PC-9 (cell line): ENCODE data around the gene TNS4. TPM values are rescaled to one million over a fixed set of nuclear protein-coding genes. Genes with fewer than 3 reads are reported as not detected.

Experiments used
- BruUV-seq: library from RNA; stranded (reverse); fragments of 400-500 nt; replicated peaks from 2 replicates; lab custom pipeline; 2021; lab: Mats Ljungman, UMichigan
- CTCF ChIA-PET: fragments of 300-600 bp; sonication (Branson Sonifier 250); formaldehyde crosslinking; loops from one replicate; lab custom pipeline; 2022; ENCODE audit warnings: antibody characterized with exemption; lab: Charles Lee
- POLR2A ChIA-PET: fragments of 300-600 bp; sonication (Branson Sonifier 250); formaldehyde crosslinking; loops from one replicate; lab custom pipeline; 2022; ENCODE audit warnings: antibody characterized with exemption; ENCODE audit not compliant: unreplicated experiment; lab: Charles Lee
- DNase-seq, 2 experiments: peaks; one replicate each; pipeline versions ENCODE4 v3.0.0 to v3.0.0-alpha.2; 2015 to 2022; ENCODE audit warnings: mixed read lengths in 1 of 2
- H2AFZ ChIP-seq: fragments of 200-600 bp; sonication (generic); 2 replicates; pipeline ENCODE4 v1.8.1; 2017; ENCODE audit warnings: antibody characterized with exemption
- H3F3A ChIP-seq: fragments of 200-600 bp; sonication (generic); 2 replicates; pipeline ENCODE4 v1.8.1; 2017; ENCODE audit warnings: antibody characterized with exemption, mild to moderate bottlenecking, low read depth; ENCODE audit not compliant: insufficient read depth
- H3K27ac ChIP-seq: fragments of 200-600 bp; sonication (generic); 2 replicates; pipeline ENCODE4 v1.6.1; 2016; ENCODE audit warnings: mixed run types
- H3K27me3 ChIP-seq: fragments of 200-600 bp; sonication (generic); 2 replicates; pipeline ENCODE4 v1.6.1; 2016; ENCODE audit warnings: low read depth, mixed run types; ENCODE audit not compliant: insufficient read depth
- H3K36me3 ChIP-seq: fragments of 200-600 bp; sonication (generic); 2 replicates; pipeline ENCODE4 v1.6.1; 2016; ENCODE audit warnings: low read depth, mixed run types
- H3K4me1 ChIP-seq: fragments of 200-600 bp; sonication (generic); replicated peaks from 2 replicates; pipeline ENCODE4 v1.6.1; 2016; ENCODE audit warnings: mixed run types; ENCODE audit not compliant: insufficient read depth
- H3K4me2 ChIP-seq: fragments of 200-600 bp; sonication (generic); 2 replicates; pipeline ENCODE4 v1.6.1; 2017; ENCODE audit warnings: mixed run types
- H3K4me3 ChIP-seq: fragments of 200-600 bp; sonication (generic); 2 replicates; pipeline ENCODE4 v1.6.1; 2016; ENCODE audit warnings: mixed run types
- H3K79me2 ChIP-seq: fragments of 200-600 bp; sonication (generic); 2 replicates; pipeline ENCODE4 v1.6.1; 2017; ENCODE audit warnings: low read depth, mixed run types
- H3K9me2 ChIP-seq: fragments of 200-600 bp; sonication (generic); 2 replicates; pipeline ENCODE4 v1.8.1; 2017; ENCODE audit warnings: mild to moderate bottlenecking; ENCODE audit not compliant: insufficient read depth
- H3K9me3 ChIP-seq: fragments of 200-600 bp; sonication (generic); 2 replicates; pipeline ENCODE4 v1.8.1; 2016; ENCODE audit warnings: low read depth; ENCODE audit not compliant: insufficient read depth
- H4K20me1 ChIP-seq: fragments of 200-600 bp; sonication (generic); 2 replicates; pipeline ENCODE4 v1.8.1; 2017; ENCODE audit not compliant: insufficient read depth
- EZH2 ChIP-seq: fragments of 200-600 bp; sonication (generic); IDR thresholded peaks from 2 replicates; pipeline ENCODE4 v1.8.0; 2017; ENCODE audit warnings: antibody characterized with exemption, low read depth
- intact Hi-C: fragments of 100-400 bp; cut with micrococcal nuclease; formaldehyde crosslinking; loops from one replicate; pipeline ENCODE4 v1.10.0; 2022; ENCODE audit not compliant: unreplicated experiment
- total RNA-seq: library from RNA; stranded (reverse); gene quantifications from 2 replicates; pipeline ENCODE4 v1.2.3, GENCODE V29; 2021
- TF ChIP-seq, protein P1 (sequence below): fragments of 200-600 bp; sonication (generic); conservative IDR thresholded peaks from 2 replicates; pipeline ENCODE4 v1.6.1; 2017; ENCODE audit warnings: mixed run types, antibody characterized with exemption, mild to moderate bottlenecking, moderate library complexity

Gene TNS4
- total RNA-seq, 1 experiment from 2014 or later, result 17.4 TPM

DNA sequence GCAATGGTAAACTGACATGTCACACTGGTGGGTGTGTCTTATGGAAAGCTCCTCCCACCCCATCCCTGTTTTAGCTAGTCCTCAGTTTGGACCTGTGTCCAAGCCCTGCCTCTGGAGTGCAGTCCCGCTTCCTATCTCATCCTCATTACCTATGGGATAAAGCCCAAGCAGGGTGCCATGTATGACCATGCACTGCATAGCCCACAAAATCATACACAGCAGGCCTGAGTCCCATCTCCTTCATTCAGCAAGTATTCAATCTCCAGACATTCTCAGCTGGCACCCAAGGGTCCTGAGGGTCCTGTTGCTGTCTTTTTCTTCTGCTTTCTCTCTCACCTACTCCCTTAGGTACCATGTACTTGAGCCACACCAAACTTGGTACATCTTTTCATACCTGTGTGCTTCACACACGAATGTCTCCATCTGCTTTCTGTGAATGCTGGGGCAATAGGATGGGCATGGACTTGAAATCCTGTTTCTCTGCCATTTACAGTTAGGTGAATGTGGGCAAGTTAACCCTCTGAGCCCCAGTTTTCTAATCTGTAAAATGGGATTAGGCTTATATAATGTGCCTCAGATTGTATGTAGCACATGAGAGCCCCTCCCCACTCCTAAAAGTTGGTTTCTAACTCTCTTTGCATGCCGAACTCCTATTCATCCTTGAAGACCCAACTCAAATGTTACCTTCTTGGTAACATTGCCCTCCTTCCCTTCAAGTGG, 28.5 kb downstream of the TNS4 start:
- Histone ChIP-seq H3K4me1 (no peaks in the 10 kb centered on the region), H3K36me3 (no peaks in the 10 kb centered on the region), H4K20me1 (no peaks in the 10 kb centered on the region), H3K9me2 (no peaks in the 10 kb centered on the region), H3K79me2 (no peaks in the 10 kb centered on the region), H3K4me3 (no peak overlapping the region), H3K27me3 (no peaks in the 10 kb centered on the region), H2AFZ (no peak overlapping the region), H3K9me3 (no peaks in the 10 kb centered on the region), H3K4me2 (no peak overlapping the region), H3F3A (peaks cover 19% of the 10 kb centered on the region; the same call in 1 of the 2 replicates), H3K27ac (no peak overlapping the region)
- ChIA-PET POLR2A (interaction anchor here (0.6 kb wide), 1 partner anchor 25 kb away, joined by 4 read pairs; no protein-coding TSS in a partner anchor), CTCF (no interaction called here)
- TSS peak; percentile 6 for BruUV-seq
- intact Hi-C loops, result no loop called here
- no peak for DNase-seq
- TF ChIP-seq, protein P1, sequence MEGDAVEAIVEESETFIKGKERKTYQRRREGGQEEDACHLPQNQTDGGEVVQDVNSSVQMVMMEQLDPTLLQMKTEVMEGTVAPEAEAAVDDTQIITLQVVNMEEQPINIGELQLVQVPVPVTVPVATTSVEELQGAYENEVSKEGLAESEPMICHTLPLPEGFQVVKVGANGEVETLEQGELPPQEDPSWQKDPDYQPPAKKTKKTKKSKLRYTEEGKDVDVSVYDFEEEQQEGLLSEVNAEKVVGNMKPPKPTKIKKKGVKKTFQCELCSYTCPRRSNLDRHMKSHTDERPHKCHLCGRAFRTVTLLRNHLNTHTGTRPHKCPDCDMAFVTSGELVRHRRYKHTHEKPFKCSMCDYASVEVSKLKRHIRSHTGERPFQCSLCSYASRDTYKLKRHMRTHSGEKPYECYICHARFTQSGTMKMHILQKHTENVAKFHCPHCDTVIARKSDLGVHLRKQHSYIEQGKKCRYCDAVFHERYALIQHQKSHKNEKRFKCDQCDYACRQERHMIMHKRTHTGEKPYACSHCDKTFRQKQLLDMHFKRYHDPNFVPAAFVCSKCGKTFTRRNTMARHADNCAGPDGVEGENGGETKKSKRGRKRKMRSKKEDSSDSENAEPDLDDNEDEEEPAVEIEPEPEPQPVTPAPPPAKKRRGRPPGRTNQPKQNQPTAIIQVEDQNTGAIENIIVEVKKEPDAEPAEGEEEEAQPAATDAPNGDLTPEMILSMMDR, result no peak
- no peak for TF ChIP-seq EZH2

DNA sequence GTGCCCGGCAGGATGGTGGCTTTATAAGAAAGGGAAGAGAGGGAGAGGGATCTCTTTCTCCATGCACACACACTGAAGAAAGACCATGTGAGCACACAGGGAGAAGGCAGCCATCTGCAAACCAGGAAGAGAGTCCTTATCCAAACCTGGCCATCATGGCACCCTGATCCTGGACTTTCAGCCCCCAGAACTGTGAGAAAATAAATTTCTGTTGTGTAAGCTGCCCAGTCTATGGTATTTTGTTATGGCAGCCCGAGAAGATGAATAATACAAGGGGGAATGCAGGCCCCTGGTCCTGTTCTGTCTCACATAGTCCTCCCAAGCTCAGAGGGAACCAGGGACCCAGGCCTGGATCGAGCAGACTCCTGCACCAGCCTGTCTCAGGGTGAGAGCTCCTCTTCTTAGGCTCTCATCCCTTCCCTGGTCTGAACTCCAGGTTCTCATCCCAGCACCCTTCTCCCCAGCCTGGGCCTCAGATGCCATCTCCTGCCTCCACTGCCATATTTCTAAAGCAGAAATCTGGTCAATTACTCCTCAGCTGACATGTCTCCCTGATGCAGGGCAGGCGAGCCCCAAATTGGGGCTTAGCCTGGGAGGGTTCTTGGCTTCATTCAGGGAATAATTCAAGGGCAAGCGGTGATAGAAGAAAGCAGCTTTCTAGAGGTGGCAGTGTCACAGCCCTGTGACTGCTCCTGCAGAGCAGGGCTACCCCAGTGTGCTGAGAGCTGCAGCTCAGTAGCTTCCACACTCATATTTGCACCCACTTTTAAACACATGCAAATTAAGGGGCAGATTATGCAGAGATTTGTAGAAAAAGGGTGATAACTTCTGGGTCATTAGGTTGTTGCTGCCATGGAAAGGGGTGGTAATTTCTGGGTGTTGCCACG, 29.3 kb downstream of the TNS4 start:
- no peak overlapping the region for H2AFZ ChIP-seq
- no peaks in the 10 kb centered on the region for H3K9me2 ChIP-seq
- no peak overlapping the region for H3K4me3 ChIP-seq
- no peaks in the 10 kb centered on the region for H4K20me1 ChIP-seq
- no TSS peak for BruUV-seq
- DNase-seq, result no peak
- intact Hi-C loops, result no loop called here
- H3F3A ChIP-seq, result peaks cover 14% of the 10 kb centered on the region; the same call in 1 of the 2 replicates
- POLR2A ChIA-PET, result interaction anchor here (0.6 kb wide), 1 partner anchor 26 kb away, joined by 4 read pairs; no protein-coding TSS in a partner anchor
- H3K36me3 ChIP-seq, result no peaks in the 10 kb centered on the region
- no peaks in the 10 kb centered on the region for H3K4me1 ChIP-seq
- no peaks in the 10 kb centered on the region for H3K27me3 ChIP-seq
- H3K27ac ChIP-seq, result no peak overlapping the region
- H3K4me2 ChIP-seq, result no peak overlapping the region
- TF ChIP-seq, protein P1, result no peak
- no peak for TF ChIP-seq EZH2
- CTCF ChIA-PET, result no interaction called here
- H3K79me2 ChIP-seq, result no peaks in the 10 kb centered on the region
- no peaks in the 10 kb centered on the region for H3K9me3 ChIP-seq

DNA sequence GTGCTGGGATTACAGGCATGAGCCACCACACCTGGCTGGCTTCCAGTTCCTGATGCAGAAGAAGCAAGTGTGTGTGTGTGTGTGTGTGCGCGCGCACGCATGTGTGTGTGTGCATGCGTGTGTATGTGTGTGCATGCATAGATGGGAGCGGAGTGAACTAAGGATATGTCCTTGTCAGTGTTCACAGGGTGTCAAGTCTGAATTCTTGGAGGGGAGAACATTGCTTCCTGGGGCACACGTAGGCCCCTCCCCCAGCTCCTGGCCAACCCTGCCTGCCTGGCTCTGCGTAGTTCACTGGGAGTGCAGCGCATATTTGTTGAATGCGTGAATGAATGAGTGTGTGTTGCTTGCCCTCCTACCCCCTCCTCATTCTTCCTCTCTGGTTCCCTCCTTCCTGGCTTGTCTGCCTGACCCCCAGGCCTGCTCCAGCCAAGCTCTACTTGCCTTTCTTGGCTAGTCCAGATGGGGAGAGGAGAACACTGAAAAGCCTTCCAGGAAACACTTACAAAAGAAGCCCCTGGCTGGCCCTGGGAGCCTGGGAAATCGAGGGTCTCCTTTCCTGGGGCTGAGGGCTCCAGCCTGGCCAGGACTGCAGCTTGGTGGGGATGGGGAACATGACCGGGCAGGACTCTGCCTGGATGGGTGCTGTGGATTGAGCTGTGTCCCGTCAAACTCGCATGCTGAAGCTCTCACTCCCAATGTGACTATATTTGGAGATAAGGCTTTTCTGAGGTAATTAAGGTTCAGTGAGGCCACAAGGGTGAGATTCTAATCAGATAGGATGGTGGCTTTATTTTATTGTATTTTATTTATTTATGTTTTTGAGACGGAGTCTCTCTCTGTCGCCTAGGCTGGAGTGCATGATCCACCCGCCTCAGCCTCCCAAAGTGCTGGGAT, 30.2 kb downstream of the TNS4 start:
- no peak overlapping the region for H3K4me2 ChIP-seq

More for the DNA sequence above, 30.2 kb downstream of the TNS4 start:
- no peak overlapping the region for H2AFZ ChIP-seq
- intact Hi-C loops, result no loop called here
- H3K79me2 ChIP-seq, result no peaks in the 10 kb centered on the region
- no peaks in the 10 kb centered on the region for H3K9me3 ChIP-seq
- H3K36me3 ChIP-seq, result no peaks in the 10 kb centered on the region
- no peak for DNase-seq
- H3K9me2 ChIP-seq, result no peaks in the 10 kb centered on the region
- no peaks in the 10 kb centered on the region for H4K20me1 ChIP-seq
- no peak overlapping the region for H3K4me3 ChIP-seq
- TF ChIP-seq, protein P1, result no peak
- TF ChIP-seq EZH2, result no peak
- ChIA-PET CTCF (no interaction called here), POLR2A (interaction anchor here (0.6 kb wide), 1 partner anchor 27 kb away, joined by 4 read pairs; no protein-coding TSS in a partner anchor)
- H3K27me3 ChIP-seq, result no peaks in the 10 kb centered on the region
- peaks cover 14% of the 10 kb centered on the region; the same call in 1 of the 2 replicates for H3F3A ChIP-seq
- no TSS peak for BruUV-seq
- H3K4me1 ChIP-seq, result no peaks in the 10 kb centered on the region
- H3K27ac ChIP-seq, result no peak overlapping the region
